GM12875 (cell line): ENCODE data around the gene SCP2.

Source experiments
- H3K4me3 ChIP-seq: one replicate; pipeline ENCODE4 v1.5.1; 2011; ENCODE audit warnings: low read depth, low read length, control low read depth
- TF ChIP-seq, protein P1 (sequence below): IDR thresholded peaks from 2 replicates; pipeline ENCODE4 v1.5.1; 2011; ENCODE audit warnings: low read depth, mild to moderate bottlenecking, control low read depth, inconsistent platforms, low read length, moderate library complexity, borderline replicate concordance; ENCODE audit not compliant: insufficient read depth

The SCP2 gene

DNA sequence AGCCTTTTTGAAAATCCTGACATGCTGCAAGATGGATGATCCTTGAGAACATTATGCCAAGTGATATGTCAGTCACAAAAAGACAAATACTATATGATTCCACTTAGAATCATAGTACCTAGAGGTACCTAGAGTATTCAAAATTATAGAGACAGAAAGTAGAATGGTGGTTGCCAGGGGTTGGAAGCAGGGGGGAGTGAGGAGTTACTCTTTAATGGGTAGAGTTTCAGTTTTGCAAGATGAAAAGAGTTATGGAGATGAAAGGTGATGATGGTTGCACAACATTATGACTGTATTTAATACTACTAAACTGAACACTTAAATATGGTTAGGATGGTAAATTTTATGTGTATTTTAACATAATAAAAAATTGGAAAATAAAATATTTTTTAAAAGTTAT lies 97.0 kb downstream of the SCP2 start:
- TF ChIP-seq, protein P1, sequence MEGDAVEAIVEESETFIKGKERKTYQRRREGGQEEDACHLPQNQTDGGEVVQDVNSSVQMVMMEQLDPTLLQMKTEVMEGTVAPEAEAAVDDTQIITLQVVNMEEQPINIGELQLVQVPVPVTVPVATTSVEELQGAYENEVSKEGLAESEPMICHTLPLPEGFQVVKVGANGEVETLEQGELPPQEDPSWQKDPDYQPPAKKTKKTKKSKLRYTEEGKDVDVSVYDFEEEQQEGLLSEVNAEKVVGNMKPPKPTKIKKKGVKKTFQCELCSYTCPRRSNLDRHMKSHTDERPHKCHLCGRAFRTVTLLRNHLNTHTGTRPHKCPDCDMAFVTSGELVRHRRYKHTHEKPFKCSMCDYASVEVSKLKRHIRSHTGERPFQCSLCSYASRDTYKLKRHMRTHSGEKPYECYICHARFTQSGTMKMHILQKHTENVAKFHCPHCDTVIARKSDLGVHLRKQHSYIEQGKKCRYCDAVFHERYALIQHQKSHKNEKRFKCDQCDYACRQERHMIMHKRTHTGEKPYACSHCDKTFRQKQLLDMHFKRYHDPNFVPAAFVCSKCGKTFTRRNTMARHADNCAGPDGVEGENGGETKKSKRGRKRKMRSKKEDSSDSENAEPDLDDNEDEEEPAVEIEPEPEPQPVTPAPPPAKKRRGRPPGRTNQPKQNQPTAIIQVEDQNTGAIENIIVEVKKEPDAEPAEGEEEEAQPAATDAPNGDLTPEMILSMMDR: no peak
- H3K4me3 ChIP-seq: no peak overlapping the region

DNA sequence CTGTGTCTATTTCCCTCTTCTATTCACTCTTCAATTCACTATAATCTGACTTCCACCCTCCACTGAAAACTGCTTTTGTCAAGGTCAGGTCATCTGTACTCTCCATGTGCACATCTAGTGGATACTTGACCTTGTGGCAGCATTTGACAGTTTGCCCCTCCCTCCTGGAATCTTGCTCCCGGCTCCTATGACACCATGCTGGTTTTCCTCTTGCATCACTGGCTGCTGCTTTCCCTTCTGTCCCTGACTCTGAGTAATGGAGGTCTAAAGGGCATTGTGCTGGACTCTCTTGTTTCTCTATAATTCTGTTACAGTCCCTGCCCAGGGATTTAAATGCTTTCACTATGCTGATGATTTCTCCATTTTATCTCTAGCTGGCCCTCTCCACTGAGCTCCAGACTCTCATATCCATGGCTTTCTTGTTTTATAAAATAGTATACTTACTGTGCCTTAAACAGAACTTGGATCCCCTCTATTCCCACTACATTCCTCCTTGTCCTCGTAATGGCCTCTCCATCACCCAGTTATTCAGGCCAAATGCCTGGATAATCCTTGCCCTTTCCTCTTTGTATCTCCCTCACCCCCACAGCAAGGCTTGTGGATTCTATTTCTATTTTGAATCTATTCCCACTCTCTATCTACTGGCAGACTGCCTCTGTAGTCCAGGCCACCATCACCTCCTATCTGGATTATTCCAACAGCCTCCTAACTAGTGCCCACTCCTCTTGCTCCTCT lies 98.1 kb downstream of the SCP2 start:
- TF ChIP-seq, protein P1: no peak
- no peak overlapping the region for H3K4me3 ChIP-seq

DNA sequence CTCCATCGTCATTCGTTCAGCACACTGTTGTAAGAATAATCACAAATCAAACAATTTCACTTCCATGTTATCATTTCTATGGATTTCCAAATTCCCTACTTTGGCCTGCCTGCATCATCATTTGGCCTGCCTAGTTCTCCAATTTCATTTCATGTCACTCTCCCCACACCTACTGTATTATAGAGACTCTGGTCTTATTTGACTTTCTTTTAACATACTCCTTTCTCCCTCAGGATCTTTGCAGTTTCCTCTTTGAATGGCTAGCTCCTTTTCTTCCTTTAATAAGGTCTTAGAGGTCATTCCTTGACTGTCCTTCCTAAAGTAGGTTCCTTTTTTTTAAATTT lies 98.7 kb downstream of the SCP2 start:
- no peak overlapping the region for H3K4me3 ChIP-seq
- TF ChIP-seq, protein P1: no peak

DNA sequence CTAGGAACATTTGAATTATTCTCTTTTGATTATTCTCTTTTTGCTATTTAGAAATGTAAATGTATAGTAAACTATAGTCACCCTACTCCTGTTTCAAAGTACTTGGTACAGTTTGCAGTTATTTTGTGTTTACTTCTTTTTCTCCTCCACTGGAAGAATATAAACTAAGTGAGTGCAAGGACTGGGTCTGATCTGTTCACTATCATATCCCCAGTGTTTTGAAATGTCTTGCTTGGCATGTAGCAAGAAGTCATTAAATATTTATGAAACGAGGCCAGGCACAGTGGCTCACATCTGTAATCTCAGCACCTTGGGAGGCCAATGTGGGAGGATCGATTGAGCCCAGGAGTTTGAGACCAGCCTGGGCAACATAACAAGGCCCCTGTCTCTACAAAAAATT lies 99.2 kb downstream of the SCP2 start:
- TF ChIP-seq, protein P1: no peak
- H3K4me3 ChIP-seq: no peak overlapping the region

DNA sequence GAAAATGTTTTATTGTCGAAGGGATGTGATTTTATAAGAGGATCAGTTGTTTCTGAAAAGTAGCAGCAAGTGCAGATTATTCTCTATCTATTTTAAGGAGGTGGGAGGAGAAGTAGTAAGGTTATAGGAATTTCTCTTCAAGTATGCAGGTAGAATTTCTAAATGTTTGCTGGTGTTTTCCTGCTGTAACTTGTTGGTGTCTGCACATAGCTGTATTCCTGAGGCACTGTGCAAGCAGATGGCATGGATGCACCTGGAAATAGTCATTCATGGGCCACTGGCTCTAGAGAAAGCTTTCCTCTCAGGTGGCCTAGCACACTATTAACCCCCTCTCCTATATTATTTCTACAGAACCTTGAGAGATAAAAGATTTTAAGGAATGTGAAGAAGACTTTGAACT lies 104.7 kb downstream of the SCP2 start:
- no peak overlapping the region for H3K4me3 ChIP-seq
- TF ChIP-seq, protein P1: no peak

DNA sequence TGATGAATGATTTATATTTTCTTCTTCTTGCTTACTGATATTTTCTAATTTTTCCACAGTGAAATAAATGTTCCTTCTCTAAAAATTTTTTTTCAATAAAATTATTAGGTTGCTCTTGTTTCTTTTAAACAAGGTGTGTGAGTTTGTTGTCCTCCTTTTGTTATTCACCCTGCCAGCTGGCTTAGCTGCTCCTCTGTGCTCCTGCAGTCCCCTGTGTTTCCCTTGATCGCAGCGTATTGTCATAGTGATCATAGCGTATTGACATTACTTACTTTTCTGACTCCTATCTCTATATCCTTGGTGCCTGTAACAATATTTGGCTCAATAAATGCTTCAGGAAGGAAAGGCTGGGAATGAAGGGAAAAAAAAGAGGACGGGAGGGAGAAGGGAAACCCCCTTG lies 110.1 kb downstream of the SCP2 start:
- TF ChIP-seq, protein P1: no peak
- no peak overlapping the region for H3K4me3 ChIP-seq

DNA sequence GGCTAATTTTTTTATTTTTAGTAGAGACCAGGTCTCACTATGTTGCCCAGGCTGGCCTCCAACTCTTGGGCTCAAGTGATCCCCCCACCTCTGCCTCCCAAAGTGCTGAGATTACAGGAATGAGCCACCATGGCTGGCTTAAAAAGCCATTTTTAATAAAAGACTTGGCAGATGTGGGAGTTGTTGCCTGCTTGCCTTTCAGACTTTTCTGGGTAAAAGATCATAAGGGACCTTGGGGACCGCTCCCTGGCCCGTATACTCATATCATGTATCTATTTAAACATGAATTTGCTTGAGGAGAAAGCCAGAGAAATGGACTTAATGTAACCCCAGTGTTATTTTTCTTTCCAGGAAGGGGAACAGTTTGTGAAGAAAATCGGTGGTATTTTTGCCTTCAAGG lies 111.5 kb downstream of the SCP2 start:
- TF ChIP-seq, protein P1: no peak
- H3K4me3 ChIP-seq: no peak overlapping the region
